Bronchial epithelial cell (primary cell): ENCODE data around the gene EMP1. TPM values are rescaled to one million over a fixed set of nuclear protein-coding genes. Genes with fewer than 3 reads are reported as not detected.

Source experiments
- DNase-seq: peaks from one replicate; pipeline ENCODE4 v3.0.0-alpha.2; 2010; ENCODE audit warnings: low read depth
- FAIRE-seq: peaks from 2 replicates; lab custom pipeline; 2011; peaks lifted over from hg19 to GRCh38; lab: Jason Lieb, UNC
- H3K27me3 ChIP-seq: 2 replicates; pipeline ENCODE4 v1.5.1; 2011; ENCODE audit warnings: low read length; ENCODE audit not compliant: control insufficient read depth, insufficient read depth
- H3K36me3 ChIP-seq: 2 replicates; pipeline ENCODE4 v1.5.1; 2011; ENCODE audit warnings: low read length; ENCODE audit not compliant: control insufficient read depth, insufficient read depth
- H3K4me3 ChIP-seq: 2 replicates; pipeline ENCODE4 v1.5.1; 2011; ENCODE audit warnings: mild to moderate bottlenecking, low read depth, low read length, control low read depth
- CTCF ChIP-seq: IDR thresholded peaks from 2 replicates; pipeline ENCODE4 v1.5.1; 2011; ENCODE audit warnings: mild to moderate bottlenecking, moderate library complexity, low read length, control low read depth, inconsistent platforms; ENCODE audit not compliant: insufficient read depth, severe bottlenecking
- total RNA-seq: library from RNA; depleted of rRNA; stranded (reverse); fragments of >200 nt; gene quantifications from 2 replicates; pipeline ENCODE4 v1.2.1, GENCODE V29; 2014

EMP1 gene
- total RNA-seq, 1 donor from 2014 or later = 21.3 TPM

GRCh38 chr12:13175499-13175898, 21.0 kb upstream of the EMP1 start:
- Histone ChIP-seq H3K36me3 (no peaks in the 10 kb centered on the region), H3K27me3 (no peaks in the 10 kb centered on the region), H3K4me3 (no peak overlapping the region)
- TF ChIP-seq CTCF = no peak
- FAIRE-seq (peak; percentile 97), DNase-seq (peak; percentile 92)

- Histone ChIP-seq H3K27me3 (no peaks in the 10 kb centered on the region), H3K4me3 (no peak overlapping the region), H3K36me3 (no peaks in the 10 kb centered on the region)
- no peak for FAIRE-seq
- no peak for TF ChIP-seq CTCF
- no peak for DNase-seq
These were observed 20.3 kb upstream of the EMP1 start for GRCh38 chr12:13176256-13176655.

- Histone ChIP-seq H3K27me3 (no peaks in the 10 kb centered on the region), H3K36me3 (no peaks in the 10 kb centered on the region), H3K4me3 (no peak overlapping the region)
- DNase-seq (peak; percentile 36), FAIRE-seq (no peak)
- TF ChIP-seq CTCF = no peak
These were observed 19.2 kb upstream of the EMP1 start for GRCh38 chr12:13177373-13177772.

GRCh38 chr12:13177906-13178305, 18.6 kb upstream of the EMP1 start:
- TF ChIP-seq CTCF = no peak
- Histone ChIP-seq H3K36me3 (no peaks in the 10 kb centered on the region), H3K4me3 (no peak overlapping the region), H3K27me3 (no peaks in the 10 kb centered on the region)
- FAIRE-seq (no peak), DNase-seq (no peak)

- no peak for FAIRE-seq
These were observed 17.8 kb upstream of the EMP1 start for GRCh38 chr12:13178568-13179210.

More at GRCh38 chr12:13178568-13179210, 17.8 kb upstream of the EMP1 start:
- H3K4me3 ChIP-seq = no peak overlapping the region
- no peaks in the 10 kb centered on the region for H3K36me3 ChIP-seq
- no peak for DNase-seq
- H3K27me3 ChIP-seq = no peaks in the 10 kb centered on the region
- no peak for TF ChIP-seq CTCF
